Memory B cell (primary cell): ENCODE data around the gene CCDC88C.

Experiments used
- ATAC-seq: fragments of 150-1000 bp; cut with Tn5 transposase; 2 replicates; pipeline ENCODE4 v1.10.0; 2021; ENCODE audit warnings: low read depth, mild to moderate bottlenecking, moderate library complexity
- DNase-seq, 2 donors: peaks; one replicate each; pipeline ENCODE4 v3.0.0; 2022; ENCODE audit warnings: low spot score in 2 of 2
- H3K27ac Mint-ChIP-seq: one replicate; pipeline ENCODE4 v1.8.0; 2022; ENCODE audit warnings: mild to moderate bottlenecking, moderate library complexity, mixed read lengths
- H3K27me3 Mint-ChIP-seq: one replicate; pipeline ENCODE4 v1.8.0; 2022; ENCODE audit warnings: mixed read lengths
- H3K36me3 Mint-ChIP-seq: one replicate; pipeline ENCODE4 v1.8.0; 2022; ENCODE audit warnings: mild to moderate bottlenecking, mixed read lengths
- H3K4me1 Mint-ChIP-seq: one replicate; pipeline ENCODE4 v1.8.0; 2022; ENCODE audit warnings: mixed read lengths
- H3K4me3 Mint-ChIP-seq: one replicate; pipeline ENCODE4 v1.8.0; 2022; ENCODE audit warnings: mild to moderate bottlenecking, moderate library complexity, mixed read lengths
- H3K9me3 Mint-ChIP-seq: one replicate; pipeline ENCODE4 v1.8.0; 2022; ENCODE audit warnings: mixed read lengths

Gene CCDC88C

GRCh38 chr14:91315844-91316267 lies 101.8 kb downstream of the CCDC88C start:
- peak; percentile 70 to 88 for DNase-seq
- no peaks in the 10 kb centered on the region for H3K9me3 Mint-ChIP-seq
- peak overlapping the region; percentile 95 for H3K27ac Mint-ChIP-seq

GRCh38 chr14:91313852-91314251 lies 103.8 kb downstream of the CCDC88C start:
- DNase-seq: no peak
- H3K36me3 Mint-ChIP-seq: peaks cover 37% of the 10 kb centered on the region
- peaks cover 52% of the 10 kb centered on the region for H3K4me1 Mint-ChIP-seq
- no peak for ATAC-seq
- H3K27ac Mint-ChIP-seq: peak overlapping the region; percentile 85
- no peak overlapping the region for H3K4me3 Mint-ChIP-seq
- H3K9me3 Mint-ChIP-seq: no peaks in the 10 kb centered on the region
- no peaks in the 10 kb centered on the region for H3K27me3 Mint-ChIP-seq

More at GRCh38 chr14:91315844-91316267, 101.8 kb downstream of the CCDC88C start:
- Mint-ChIP-seq H3K27me3 (no peaks in the 10 kb centered on the region), H3K4me3 (peak overlapping the region; percentile 68), H3K36me3 (peaks cover 37% of the 10 kb centered on the region), H3K4me1 (peaks cover 50% of the 10 kb centered on the region)
- peak; percentile 85 for ATAC-seq

GRCh38 chr14:91313154-91313850 lies 104.3 kb downstream of the CCDC88C start:
- no peak for DNase-seq
- Mint-ChIP-seq H3K36me3 (peaks cover 39% of the 10 kb centered on the region), H3K27me3 (no peaks in the 10 kb centered on the region), H3K4me3 (peak overlapping the region; percentile 14), H3K27ac (peak overlapping the region; percentile 85), H3K4me1 (peaks cover 51% of the 10 kb centered on the region), H3K9me3 (no peaks in the 10 kb centered on the region)
- no peak for ATAC-seq

DNA sequence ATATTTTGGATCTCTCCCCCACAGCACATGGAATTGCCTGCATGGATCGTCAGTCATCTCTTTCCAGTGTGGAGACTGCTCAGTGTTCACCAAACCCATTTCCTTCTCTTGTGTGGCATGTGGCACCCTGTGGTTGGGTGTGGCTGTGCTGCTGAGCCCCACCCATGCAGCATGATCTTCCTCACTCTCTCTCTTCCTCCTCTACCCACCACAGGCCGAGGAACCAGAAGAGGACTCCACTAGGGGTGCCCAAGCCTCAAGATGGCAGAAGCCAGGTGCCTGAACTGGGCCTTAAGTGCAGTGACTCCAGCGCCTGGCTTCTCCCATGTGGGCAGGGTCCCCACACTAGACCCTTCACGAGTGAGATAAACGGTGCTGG lies 106.3 kb downstream of the CCDC88C start:
- peaks cover 46% of the 10 kb centered on the region for H3K36me3 Mint-ChIP-seq
- DNase-seq (peak in 1 of 2 donors; percentile 39), ATAC-seq (peak; percentile 51)
- H3K27me3 Mint-ChIP-seq: no peaks in the 10 kb centered on the region
- H3K9me3 Mint-ChIP-seq: no peaks in the 10 kb centered on the region
- peaks cover 37% of the 10 kb centered on the region for H3K4me1 Mint-ChIP-seq
- peak overlapping the region; percentile 28 for H3K27ac Mint-ChIP-seq
- H3K4me3 Mint-ChIP-seq: peak overlapping the region; percentile 2

DNA sequence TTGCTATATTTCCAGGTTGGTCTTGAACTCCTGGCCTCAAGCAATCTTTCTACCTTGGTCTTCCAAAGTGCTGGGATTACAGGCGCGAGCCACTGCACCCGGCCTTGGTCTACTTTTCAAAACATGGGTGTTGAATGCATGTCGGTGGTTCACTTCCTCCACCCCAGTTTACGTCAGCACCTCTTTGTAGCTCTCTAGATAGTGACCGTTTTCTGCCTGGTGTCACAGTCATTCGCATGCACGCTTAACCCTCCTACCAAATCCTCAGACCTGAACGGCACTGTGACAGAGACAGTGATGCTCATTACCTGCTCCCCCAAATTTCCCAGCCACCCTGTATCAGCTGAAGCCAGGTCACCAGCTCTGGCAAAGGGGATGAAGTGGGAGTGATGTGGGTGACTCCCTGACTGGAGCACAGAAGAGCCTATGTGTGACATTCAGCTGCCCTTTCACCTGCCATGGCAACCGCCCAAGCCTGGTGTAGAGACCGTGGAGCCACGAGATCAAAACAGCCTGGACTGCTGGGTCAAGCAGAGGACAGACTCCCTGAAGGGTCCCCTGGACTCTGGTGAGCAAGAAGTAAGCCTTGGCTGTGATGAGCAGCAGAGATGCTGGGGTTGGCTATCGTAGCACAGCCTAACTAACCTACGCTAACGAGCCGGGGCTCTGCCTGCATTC lies 106.9 kb downstream of the CCDC88C start:
- Mint-ChIP-seq H3K9me3 (no peaks in the 10 kb centered on the region), H3K27me3 (no peaks in the 10 kb centered on the region), H3K27ac (peak overlapping the region; percentile 28), H3K4me1 (peaks cover 32% of the 10 kb centered on the region), H3K36me3 (peaks cover 42% of the 10 kb centered on the region), H3K4me3 (no peak overlapping the region)
- DNase-seq: no peak
- no peak for ATAC-seq

- DNase-seq: no peak
- Mint-ChIP-seq H3K36me3 (peaks cover 40% of the 10 kb centered on the region), H3K27ac (no peak overlapping the region), H3K27me3 (no peaks in the 10 kb centered on the region), H3K9me3 (no peaks in the 10 kb centered on the region), H3K4me3 (no peak overlapping the region), H3K4me1 (peaks cover 29% of the 10 kb centered on the region)
- no peak for ATAC-seq
Measured at GRCh38 chr14:91309756-91310280, 107.8 kb downstream of the CCDC88C start.

- Mint-ChIP-seq H3K27me3 (no peaks in the 10 kb centered on the region), H3K9me3 (no peaks in the 10 kb centered on the region), H3K4me1 (peaks cover 20% of the 10 kb centered on the region), H3K36me3 (peaks cover 26% of the 10 kb centered on the region), H3K4me3 (no peak overlapping the region), H3K27ac (no peak overlapping the region)
- ATAC-seq: no peak
- DNase-seq: no peak
Measured at GRCh38 chr14:91308337-91308736, 109.3 kb downstream of the CCDC88C start.

- H3K27me3 Mint-ChIP-seq: no peaks in the 10 kb centered on the region
- DNase-seq (no peak), ATAC-seq (no peak)
- H3K4me3 Mint-ChIP-seq: no peak overlapping the region
- H3K27ac Mint-ChIP-seq: no peak overlapping the region
- peaks cover 15% of the 10 kb centered on the region for H3K4me1 Mint-ChIP-seq
- H3K36me3 Mint-ChIP-seq: peaks cover 19% of the 10 kb centered on the region
- H3K9me3 Mint-ChIP-seq: no peaks in the 10 kb centered on the region
Measured at GRCh38 chr14:91307652-91308051, 110.0 kb downstream of the CCDC88C start.

DNA sequence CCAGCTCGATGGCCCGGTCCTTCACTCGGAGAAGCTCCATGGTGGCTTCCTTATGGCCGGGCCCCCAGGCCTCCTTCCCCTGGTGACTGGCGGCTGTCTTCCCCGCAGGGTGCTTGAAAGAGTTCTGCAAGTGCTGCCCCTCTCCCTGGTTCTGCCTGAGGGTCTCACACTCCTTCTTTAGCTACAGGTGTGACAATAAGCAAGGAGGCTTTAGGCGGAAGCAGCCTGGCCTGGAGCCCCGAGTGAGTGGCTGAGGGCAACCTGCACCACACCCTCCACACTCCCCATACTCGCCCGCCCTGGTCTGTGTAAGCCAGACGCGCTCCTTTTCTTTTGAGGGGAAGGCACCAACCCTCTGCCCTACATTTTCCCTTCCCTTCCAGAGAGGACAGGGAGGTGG lies 110.6 kb downstream of the CCDC88C start:
- no peaks in the 10 kb centered on the region for H3K27me3 Mint-ChIP-seq
- peaks cover 24% of the 10 kb centered on the region for H3K36me3 Mint-ChIP-seq
- ATAC-seq (no peak), DNase-seq (no peak)
- H3K4me3 Mint-ChIP-seq: no peak overlapping the region
- H3K4me1 Mint-ChIP-seq: peaks cover 18% of the 10 kb centered on the region
- H3K27ac Mint-ChIP-seq: peak overlapping the region; percentile 31
- H3K9me3 Mint-ChIP-seq: no peaks in the 10 kb centered on the region

DNA sequence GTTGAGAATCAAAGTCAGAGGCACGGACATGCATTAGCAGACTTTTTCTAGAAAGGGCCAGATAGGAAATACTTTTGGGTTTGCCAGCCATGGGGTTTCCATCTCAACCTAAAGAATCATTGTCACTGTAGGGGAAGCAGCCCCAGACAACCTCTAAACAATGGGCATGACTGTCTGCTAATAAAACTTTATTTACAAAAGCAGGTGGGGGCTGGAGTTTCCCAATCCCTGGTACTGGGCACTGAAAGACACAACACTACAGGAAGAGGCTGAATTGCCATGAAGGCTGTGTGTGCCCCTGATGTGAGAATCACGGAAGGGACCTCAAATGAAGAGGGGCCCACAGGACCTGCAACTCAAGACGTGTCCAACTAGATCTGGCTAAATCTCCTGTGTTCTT lies 111.1 kb downstream of the CCDC88C start:
- Mint-ChIP-seq H3K9me3 (no peaks in the 10 kb centered on the region), H3K27me3 (no peaks in the 10 kb centered on the region), H3K4me1 (peaks cover 16% of the 10 kb centered on the region), H3K36me3 (peaks cover 28% of the 10 kb centered on the region), H3K27ac (peak overlapping the region; percentile 31), H3K4me3 (no peak overlapping the region)
- ATAC-seq (no peak), DNase-seq (no peak)

DNA sequence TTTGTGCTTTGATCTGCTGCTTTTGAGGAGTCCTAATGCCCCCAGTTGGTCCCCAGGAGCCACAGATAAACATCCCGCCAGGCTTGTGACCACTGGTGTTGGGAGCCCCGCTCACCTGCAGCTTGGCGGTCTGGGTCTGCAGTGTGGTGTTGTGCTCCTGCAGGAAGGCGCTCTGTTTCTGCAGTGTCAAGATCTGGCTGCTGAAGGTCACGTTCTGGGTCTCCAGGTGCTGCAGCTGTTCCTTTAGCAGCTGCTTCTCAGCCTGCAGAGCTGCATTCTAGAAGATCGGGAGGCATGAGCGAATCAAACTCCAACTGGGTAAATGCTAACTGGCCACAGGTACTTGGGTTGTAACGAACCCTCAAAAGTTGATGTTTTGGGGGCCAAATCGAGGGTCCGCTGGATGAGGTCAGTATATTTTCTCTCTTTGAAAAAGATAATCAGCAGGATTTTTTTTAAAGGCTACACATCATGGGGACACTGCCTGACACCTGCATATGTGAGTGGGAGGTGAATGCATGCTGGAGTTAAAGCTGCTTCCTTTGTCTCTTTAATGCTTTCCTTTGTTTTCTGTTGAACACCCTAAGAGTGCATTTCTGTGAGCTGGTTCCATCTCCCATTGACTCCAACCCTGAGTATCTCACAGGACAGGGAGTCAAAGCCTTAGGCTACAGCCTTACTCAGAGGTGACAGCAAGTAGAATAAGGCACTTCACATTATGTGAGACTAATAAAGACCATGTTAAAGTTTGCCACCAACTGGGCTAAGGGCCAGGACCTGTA lies 111.8 kb downstream of the CCDC88C start:
- Mint-ChIP-seq H3K4me3 (no peak overlapping the region), H3K27me3 (no peaks in the 10 kb centered on the region), H3K36me3 (peaks cover 26% of the 10 kb centered on the region), H3K27ac (no peak overlapping the region), H3K4me1 (peaks cover 10% of the 10 kb centered on the region), H3K9me3 (no peaks in the 10 kb centered on the region)
- ATAC-seq (no peak), DNase-seq (no peak)

DNA sequence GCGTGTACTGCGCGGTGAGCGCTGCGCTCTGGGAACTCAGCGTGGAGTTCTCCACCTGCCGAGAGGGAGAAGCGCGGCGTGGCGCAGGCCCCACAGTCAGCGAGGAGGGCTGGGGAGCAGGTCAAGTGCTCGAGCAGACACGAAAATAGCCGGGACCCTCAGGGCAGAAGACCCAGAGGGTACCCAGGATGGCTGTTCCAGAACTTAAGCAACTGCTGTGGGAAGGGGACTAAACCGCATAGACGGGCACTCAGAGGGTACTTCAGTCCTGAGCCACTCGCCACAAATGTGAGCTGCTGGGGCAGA lies 113.7 kb downstream of the CCDC88C start:
- peaks cover 31% of the 10 kb centered on the region for H3K36me3 Mint-ChIP-seq
- DNase-seq: no peak
- H3K27me3 Mint-ChIP-seq: no peaks in the 10 kb centered on the region
- H3K4me3 Mint-ChIP-seq: no peak overlapping the region
- peaks cover 7% of the 10 kb centered on the region for H3K4me1 Mint-ChIP-seq
- no peaks in the 10 kb centered on the region for H3K9me3 Mint-ChIP-seq
- peak overlapping the region; percentile 67 for H3K27ac Mint-ChIP-seq
- ATAC-seq: no peak

DNA sequence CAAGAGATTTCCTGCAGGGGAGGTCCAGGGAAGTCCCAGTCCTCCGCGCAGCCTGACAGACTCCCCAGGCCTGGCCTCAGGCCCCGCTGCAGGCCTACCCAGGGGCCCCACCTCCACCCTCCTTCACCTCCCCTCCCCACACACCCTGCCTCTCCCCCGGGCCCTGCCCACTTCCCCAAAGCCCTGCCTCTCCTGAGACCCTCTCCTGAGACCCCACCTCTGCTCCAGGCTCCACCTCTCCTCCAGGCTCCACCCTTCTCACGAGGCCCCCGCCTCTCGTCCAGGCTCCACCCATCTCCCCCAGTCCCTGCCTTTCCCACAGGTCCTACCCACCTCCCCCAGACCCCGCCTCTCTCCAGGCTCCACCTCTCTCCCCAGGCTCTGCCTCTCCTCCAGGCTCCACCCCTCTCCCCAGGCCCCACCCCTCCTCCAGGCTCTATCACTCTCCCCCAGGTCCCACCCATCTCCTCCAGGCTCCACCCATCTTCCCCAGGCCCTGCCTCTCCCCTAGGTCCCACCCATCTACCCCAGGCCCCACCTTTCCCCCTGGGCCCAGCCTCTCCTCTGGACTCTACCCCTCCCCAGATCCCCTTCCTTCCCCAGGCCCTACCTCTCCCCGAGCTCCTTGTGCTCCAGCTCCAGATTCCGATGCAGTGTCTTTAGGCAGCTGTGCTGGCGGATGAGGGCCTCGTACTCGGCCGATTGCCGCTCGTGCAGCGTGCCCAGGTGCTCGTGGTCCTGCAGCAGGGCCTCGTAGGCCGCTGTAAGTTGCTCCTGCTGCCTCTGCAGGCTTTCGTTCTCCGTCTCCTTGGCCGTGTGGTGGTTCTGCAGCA lies 114.3 kb downstream of the CCDC88C start:
- peaks cover 7% of the 10 kb centered on the region for H3K4me1 Mint-ChIP-seq
- H3K4me3 Mint-ChIP-seq: no peak overlapping the region
- H3K9me3 Mint-ChIP-seq: no peaks in the 10 kb centered on the region
- H3K36me3 Mint-ChIP-seq: peaks cover 32% of the 10 kb centered on the region
- peak overlapping the region; percentile 67 for H3K27ac Mint-ChIP-seq
- DNase-seq (no peak), ATAC-seq (peak; percentile 85)
- H3K27me3 Mint-ChIP-seq: no peaks in the 10 kb centered on the region
